ENCODE data around the gene GOLPH3. TPM values are rescaled to one million over a fixed set of nuclear protein-coding genes. Genes with fewer than 3 reads are reported as not detected.

GOLPH3 gene
- total RNA-seq, 1 donor from 2014 or later = 78.8 TPM

DNA sequence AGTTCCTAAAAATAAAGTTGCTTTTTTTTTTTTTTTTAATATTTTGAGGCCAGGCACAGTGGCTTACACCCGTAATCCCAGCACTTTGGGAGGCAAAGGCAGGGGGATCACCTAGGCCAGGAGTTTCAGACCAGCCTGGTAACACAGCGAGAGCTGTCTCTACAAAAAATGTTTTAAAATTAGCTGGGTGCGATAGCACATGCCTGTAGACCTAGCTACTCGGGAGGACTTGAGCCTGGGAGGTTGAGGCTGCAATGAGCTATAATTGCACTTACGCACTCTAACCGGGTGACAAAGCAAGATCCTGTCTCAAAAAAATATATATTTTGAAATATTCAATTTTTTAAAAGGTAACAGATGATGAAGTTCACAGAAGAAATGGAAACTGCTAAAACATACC lies 22.9 kb downstream of the GOLPH3 start:
- no peak overlapping the region for H3K27ac ChIP-seq
- intact Hi-C loops (cut with DNase I) = no loop called here
- no peak for TF ChIP-seq POLR2AphosphoS5 (IDR thresholded peaks at IDR 0.05; ENCODE audit: insufficient read depth in 1 of 2, low read depth in 1 of 2)
- TF ChIP-seq POLR2A (IDR thresholded peaks at IDR 0.05) = no peak
- TF ChIP-seq CTCF (IDR thresholded peaks at IDR 0.05) = no peak
- no peak for DNase-seq (ENCODE audit: extremely low spot score in 2 of 2)
- H3K4me1 ChIP-seq = peaks cover 89% of the 10 kb centered on the region
- no peaks in the 10 kb centered on the region for H3K36me3 ChIP-seq
- H3K9me3 ChIP-seq = no peaks in the 10 kb centered on the region
- H3K27me3 ChIP-seq = no peaks in the 10 kb centered on the region
- no peak overlapping the region for H3K4me3 ChIP-seq

GRCh38 chr5:32150366-32150765 lies 23.8 kb downstream of the GOLPH3 start:
- Histone ChIP-seq H3K27me3 (no peaks in the 10 kb centered on the region), H3K27ac (no peak overlapping the region), H3K9me3 (no peaks in the 10 kb centered on the region), H3K4me3 (no peak overlapping the region), H3K36me3 (no peaks in the 10 kb centered on the region), H3K4me1 (peaks cover 97% of the 10 kb centered on the region)
- intact Hi-C loops (cut with DNase I) = no loop called here
- no peak for DNase-seq (ENCODE audit: extremely low spot score in 2 of 2)
- TF ChIP-seq POLR2AphosphoS5 (IDR thresholded peaks at IDR 0.05; ENCODE audit: insufficient read depth in 1 of 2, low read depth in 1 of 2) = no peak
- TF ChIP-seq POLR2A (IDR thresholded peaks at IDR 0.05) = no peak
- no peak for TF ChIP-seq CTCF (IDR thresholded peaks at IDR 0.05)

DNA sequence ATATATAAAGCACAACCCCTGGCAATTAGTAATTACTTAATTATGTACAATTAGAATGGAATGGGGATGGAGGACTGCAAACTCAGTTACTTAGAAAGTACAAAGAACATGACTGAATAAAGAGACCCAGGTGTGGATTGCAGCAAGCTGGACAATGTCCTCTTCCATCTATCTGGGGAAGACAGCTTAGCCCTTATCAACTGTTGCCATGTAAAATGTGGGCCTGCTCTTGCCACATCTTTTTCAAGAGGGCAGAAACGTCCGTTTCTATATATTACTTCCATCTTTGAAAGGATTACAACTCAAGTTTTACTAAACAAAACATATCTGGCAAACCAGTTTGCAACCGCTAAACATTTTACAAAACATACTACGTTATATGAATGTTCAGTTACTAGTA lies 26.2 kb downstream of the GOLPH3 start:
- TF ChIP-seq POLR2AphosphoS5 (IDR thresholded peaks at IDR 0.05; ENCODE audit: insufficient read depth in 1 of 2, low read depth in 1 of 2) (no peak), CTCF (IDR thresholded peaks at IDR 0.05) (no peak), POLR2A (IDR thresholded peaks at IDR 0.05) (no peak)
- H3K36me3 ChIP-seq = no peaks in the 10 kb centered on the region
- H3K27ac ChIP-seq = no peak overlapping the region
- intact Hi-C loops (cut with DNase I) = no loop called here
- no peak overlapping the region for H3K4me3 ChIP-seq
- no peak for DNase-seq (ENCODE audit: extremely low spot score in 2 of 2)
- peaks cover 88% of the 10 kb centered on the region for H3K4me1 ChIP-seq
- no peaks in the 10 kb centered on the region for H3K9me3 ChIP-seq
- no peaks in the 10 kb centered on the region for H3K27me3 ChIP-seq

GRCh38 chr5:32147236-32147635 lies 26.9 kb downstream of the GOLPH3 start:
- Histone ChIP-seq H3K4me1 (peaks cover 82% of the 10 kb centered on the region), H3K36me3 (no peaks in the 10 kb centered on the region), H3K27me3 (no peaks in the 10 kb centered on the region), H3K27ac (no peak overlapping the region), H3K9me3 (no peaks in the 10 kb centered on the region), H3K4me3 (no peak overlapping the region)
- intact Hi-C loops (cut with DNase I) = no loop called here
- no peak for DNase-seq (ENCODE audit: extremely low spot score in 2 of 2)
- TF ChIP-seq CTCF (IDR thresholded peaks at IDR 0.05) (no peak), POLR2AphosphoS5 (IDR thresholded peaks at IDR 0.05; ENCODE audit: insufficient read depth in 1 of 2, low read depth in 1 of 2) (no peak), POLR2A (IDR thresholded peaks at IDR 0.05) (no peak)

GRCh38 chr5:32145378-32145777 lies 28.7 kb downstream of the GOLPH3 start:
- Histone ChIP-seq H3K27ac (no peak overlapping the region), H3K36me3 (no peaks in the 10 kb centered on the region), H3K4me1 (peaks cover 65% of the 10 kb centered on the region), H3K4me3 (no peak overlapping the region), H3K27me3 (no peaks in the 10 kb centered on the region), H3K9me3 (no peaks in the 10 kb centered on the region)
- DNase-seq (ENCODE audit: extremely low spot score in 2 of 2) = no peak
- TF ChIP-seq CTCF (IDR thresholded peaks at IDR 0.05) (no peak), POLR2AphosphoS5 (IDR thresholded peaks at IDR 0.05; ENCODE audit: insufficient read depth in 1 of 2, low read depth in 1 of 2) (no peak), POLR2A (IDR thresholded peaks at IDR 0.05) (no peak)
- intact Hi-C loops (cut with DNase I) = no loop called here

Measured in vagina (tissue), 2 donors.